DMS53 (cell line): ENCODE data around the gene NSUN4.
"Not testable (repeated sequence)": the region's sequence is repeated elsewhere in the genome, so short reads cannot be mapped to it uniquely, and the experiment has no call there.

Source experiments
- DNase-seq: peaks from one replicate; lab custom pipeline; 2025; lab: John Stamatoyannopoulos, UW

Gene NSUN4

GRCh38 chr1:46367701-46368100 lies 27.1 kb downstream of the NSUN4 start:
- not testable (repeated sequence) for DNase-seq

GRCh38 chr1:46368791-46369190 lies 28.2 kb downstream of the NSUN4 start:
- no peak for DNase-seq

DNA sequence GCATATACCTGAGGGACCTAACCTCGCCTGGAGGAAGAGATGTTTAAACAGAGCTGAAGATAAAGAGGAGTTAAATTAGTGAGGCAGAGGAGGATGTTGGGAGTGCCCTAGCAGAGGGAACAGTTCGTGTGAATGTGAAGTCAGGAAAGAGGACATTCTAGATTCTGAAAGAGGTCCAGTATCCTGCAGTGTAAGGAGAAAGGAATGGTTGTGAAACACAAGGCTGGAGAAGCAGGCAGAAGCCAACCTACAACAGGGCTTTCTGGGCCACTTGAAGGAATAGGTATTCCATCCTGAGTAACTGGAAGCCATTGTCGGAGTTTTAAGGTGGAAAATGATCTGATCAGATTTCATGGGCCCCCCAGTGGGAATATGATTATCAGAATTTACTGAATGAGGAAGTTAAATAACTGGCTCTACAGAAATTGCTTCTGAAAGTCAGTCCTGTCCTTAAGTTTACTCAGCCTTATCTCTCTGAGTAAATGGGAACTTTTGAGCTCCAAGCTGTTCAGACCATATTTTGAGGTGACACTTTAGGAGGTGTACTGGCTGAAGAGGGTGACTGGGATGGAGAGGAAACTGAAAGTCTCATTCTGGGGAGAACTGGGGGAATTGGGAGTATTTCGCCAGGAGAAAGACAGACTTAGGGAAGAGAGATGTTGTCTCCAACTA lies 29.1 kb downstream of the NSUN4 start:
- no peak for DNase-seq

DNA sequence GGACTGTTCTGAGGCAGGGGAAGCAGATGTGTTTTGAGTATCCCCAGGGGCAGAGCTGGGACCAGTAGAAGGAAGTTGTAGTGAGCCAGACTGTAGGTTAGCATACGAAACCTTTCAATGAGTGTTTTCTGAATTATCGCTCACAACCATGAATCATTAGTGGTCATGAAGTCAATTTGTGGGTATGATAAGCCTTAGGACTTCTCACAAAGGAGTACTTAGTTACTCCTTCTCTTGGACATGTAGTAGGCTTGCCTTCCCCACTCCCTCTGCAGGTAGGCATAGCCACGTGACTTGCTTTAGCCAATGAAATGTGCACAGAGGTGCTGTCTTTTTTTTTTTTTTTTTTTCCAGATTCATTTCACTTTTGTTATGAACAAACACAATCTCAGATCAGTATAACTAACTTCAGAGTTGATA lies 29.6 kb downstream of the NSUN4 start:
- no peak for DNase-seq

DNA sequence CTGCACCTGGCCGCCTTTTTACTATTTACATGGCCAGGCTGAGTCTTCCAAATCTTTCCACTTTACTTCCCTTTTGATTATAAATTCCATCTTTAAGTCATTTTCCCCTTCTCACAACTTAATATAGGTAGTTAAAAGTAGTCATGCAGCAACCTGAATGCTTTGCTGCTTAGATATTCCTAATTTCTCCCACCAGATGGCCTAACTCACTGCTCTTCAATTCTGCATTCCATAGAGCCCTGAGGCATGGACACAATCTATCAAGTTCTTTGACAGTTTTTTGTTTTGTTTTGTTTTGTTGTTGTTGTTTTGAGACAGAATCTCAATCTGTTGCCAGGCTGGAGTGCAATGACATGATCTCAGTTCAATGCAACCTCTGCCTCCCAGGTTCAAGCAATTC lies 31.8 kb downstream of the NSUN4 start:
- DNase-seq, result no peak

GRCh38 chr1:46379996-46380395 lies 39.4 kb downstream of the NSUN4 start:
- no peak for DNase-seq

DNA sequence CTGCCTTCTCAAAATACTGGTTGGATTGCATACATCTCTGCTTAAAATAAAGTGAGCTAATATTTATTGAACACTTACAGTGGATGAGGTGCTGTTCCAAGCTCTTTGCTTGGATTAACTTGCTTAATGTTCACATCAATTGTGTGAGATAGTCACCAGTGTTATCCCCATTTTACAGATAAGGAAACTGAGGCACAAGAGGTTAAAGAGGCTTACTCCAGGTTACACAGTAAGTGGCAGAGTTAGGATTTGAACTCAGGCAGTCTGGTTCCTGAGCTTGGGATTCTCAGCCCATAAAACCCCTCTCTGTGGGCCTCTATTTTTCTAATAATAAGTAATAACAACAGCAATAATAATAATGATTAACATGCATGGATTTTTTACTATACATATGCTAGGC lies 39.9 kb downstream of the NSUN4 start:
- no peak for DNase-seq

- peak; percentile 77 for DNase-seq
Observed at GRCh38 chr1:46393510-46393909, 52.9 kb downstream of the NSUN4 start.

- DNase-seq, result peak; percentile 97
Observed at GRCh38 chr1:46394108-46394871, 53.7 kb downstream of the NSUN4 start, which contains the start of gene FAAH. FAAH (plus strand) TSS chr1:46394317; CDS start chr1:46394349, 32 bp downstream.

- peak; percentile 45 for DNase-seq
Observed at GRCh38 chr1:46394872-46395465, 54.4 kb downstream of the NSUN4 start.

- DNase-seq, result peak; percentile 43
Observed at GRCh38 chr1:46396441-46397398, 56.1 kb downstream of the NSUN4 start.

GRCh38 chr1:46399307-46399706 lies 58.7 kb downstream of the NSUN4 start:
- DNase-seq, result peak; percentile 50

DNA sequence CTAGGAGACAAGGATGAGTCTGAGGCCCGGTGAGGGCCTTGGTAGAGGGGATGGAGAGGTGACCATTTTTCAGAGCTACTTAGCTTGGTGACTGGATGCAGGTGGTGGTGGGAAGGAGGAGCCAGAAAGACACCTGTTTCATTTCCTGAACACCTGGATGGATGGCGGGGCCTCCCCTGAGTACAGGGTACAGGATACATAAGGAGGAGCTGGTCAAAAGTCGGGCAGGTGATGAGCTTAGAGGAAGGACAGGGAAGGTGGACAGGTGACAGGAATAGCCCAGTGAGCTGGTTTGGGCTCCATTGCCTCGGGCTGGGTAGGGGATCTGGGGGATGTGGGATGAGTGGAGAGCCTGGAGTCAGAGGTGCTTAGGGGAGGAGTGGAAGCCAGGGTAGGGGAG lies 59.8 kb downstream of the NSUN4 start:
- peak; percentile 99 for DNase-seq

GRCh38 chr1:46401154-46401913 lies 60.7 kb downstream of the NSUN4 start:
- peak; percentile 67 for DNase-seq

GRCh38 chr1:46401964-46402626 lies 61.5 kb downstream of the NSUN4 start:
- peak; percentile 83 for DNase-seq

DNA sequence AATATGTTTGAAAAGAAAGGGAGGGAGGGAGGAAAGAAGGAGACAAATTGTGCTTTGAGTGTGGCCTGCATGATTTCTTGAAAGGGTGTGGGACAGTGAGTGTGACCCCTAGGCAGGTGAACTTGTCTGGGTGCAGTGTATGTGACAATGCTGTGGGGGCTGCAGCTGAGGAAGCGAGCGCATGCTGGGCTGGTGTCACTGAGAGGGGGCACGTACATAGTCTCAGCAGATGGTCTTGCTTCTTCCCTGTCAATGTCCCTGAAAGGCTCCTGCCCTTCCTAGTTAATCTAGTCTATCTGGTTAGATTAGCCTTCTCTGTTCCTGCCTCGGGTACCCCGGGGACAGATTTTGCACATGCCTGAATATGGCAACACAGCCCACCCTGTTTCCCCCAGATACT lies 63.3 kb downstream of the NSUN4 start:
- no peak for DNase-seq

DNA sequence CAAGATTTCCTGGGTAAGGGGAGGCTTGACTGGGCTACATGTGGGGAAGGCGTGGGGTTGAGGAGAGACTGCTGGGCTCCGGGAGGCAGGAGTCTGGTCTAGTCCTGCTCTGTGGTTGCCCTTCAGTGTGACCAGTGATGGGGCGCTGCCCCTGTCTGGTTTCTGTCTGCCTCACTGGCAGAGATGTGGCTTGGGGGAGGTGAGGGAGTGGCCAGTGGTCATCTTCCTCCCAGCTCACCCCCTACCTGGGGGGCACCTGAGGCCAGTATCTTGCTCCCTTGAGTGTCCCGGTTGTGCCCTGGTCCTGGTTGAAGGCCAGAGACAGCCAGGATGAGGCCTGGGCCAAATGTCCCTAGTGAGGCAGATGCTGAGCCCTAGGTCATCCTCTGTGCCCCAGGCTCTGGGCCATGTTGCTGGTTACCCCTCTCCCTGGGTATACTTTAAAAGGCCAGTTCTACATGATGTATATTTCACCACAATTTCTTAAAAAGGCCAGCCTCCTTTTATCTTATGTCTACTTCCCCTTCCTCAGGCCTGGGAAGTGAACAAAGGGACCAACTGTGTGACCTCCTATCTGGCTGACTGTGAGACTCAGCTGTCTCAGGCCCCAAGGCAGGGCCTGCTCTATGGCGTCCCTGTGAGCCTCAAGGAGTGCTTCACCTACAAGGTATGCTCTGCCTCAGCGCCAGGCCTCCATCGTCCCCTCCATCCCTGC lies 64.0 kb downstream of the NSUN4 start:
- no peak for DNase-seq

DNA sequence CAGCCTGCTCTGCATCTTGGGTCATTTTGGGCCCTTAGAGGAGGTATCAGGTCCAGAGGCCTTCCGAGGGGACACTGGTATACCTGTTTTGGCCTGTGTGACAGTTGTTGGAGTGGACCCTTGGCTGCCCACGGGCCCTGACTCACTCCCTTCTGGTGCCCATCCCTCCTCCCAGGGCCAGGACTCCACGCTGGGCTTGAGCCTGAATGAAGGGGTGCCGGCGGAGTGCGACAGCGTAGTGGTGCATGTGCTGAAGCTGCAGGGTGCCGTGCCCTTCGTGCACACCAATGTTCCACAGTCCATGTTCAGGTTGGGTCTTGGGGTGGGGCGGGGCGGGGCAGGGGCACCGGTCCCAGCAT lies 64.6 kb downstream of the NSUN4 start:
- no peak for DNase-seq

DNA sequence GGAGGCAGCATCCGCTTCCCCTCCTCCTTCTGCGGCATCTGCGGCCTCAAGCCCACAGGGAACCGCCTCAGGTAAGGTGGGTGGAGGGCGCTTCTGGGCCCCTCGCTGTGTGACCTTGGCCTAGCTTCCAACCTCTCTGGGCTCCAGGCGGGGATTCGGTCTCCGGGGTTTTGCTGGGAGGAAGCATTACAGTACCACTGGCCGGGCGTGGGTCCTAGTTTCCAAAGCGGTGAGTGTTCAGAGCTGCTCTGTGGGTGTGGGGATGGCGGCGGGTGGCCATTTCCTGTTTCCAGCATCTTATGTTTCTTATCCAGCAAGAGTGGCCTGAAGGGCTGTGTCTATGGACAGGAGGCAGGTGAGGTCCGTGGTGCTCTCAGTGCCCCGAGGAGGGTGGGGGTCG lies 65.1 kb downstream of the NSUN4 start:
- peak; percentile 59 for DNase-seq
